Activated T-cell treated with anti-CD3 and anti-CD28 coated beads, Interleukin-2, amount 50 U/mL, for 24 hours (primary cell): ENCODE data around the gene PER3.
A peak's percentile ranks its signal among the peaks of the same experiment; 100 is the strongest.

ENCODE experiments used
- DNase-seq: peaks from one replicate; pipeline ENCODE4 v3.0.0-alpha.2; 2020
- H3K27ac Mint-ChIP-seq: 2 replicates; pipeline ENCODE4 v1.8.0; 2020; ENCODE audit warnings: mild to moderate bottlenecking, mixed read lengths
- H3K27me3 Mint-ChIP-seq: 2 replicates; pipeline ENCODE4 v1.8.0; 2020; ENCODE audit warnings: mixed read lengths
- H3K36me3 Mint-ChIP-seq: 2 replicates; pipeline ENCODE4 v1.8.0; 2020; ENCODE audit warnings: low read depth, mixed read lengths
- H3K4me1 Mint-ChIP-seq: 2 replicates; pipeline ENCODE4 v1.8.0; 2020; ENCODE audit warnings: low read depth, mixed read lengths
- H3K4me3 Mint-ChIP-seq: 2 replicates; pipeline ENCODE4 v1.8.0; 2020; ENCODE audit warnings: mild to moderate bottlenecking, moderate library complexity, mixed read lengths
- H3K9me3 Mint-ChIP-seq: 2 replicates; pipeline ENCODE4 v1.8.0; 2020; ENCODE audit warnings: mixed read lengths

PER3 gene

GRCh38 chr1:7862211-7863060 lies 78.3 kb downstream of the PER3 start:
- Mint-ChIP-seq H3K27me3 (no peaks in the 10 kb centered on the region), H3K4me3 (no peak overlapping the region), H3K36me3 (no peaks in the 10 kb centered on the region), H3K27ac (no peak overlapping the region), H3K9me3 (no peaks in the 10 kb centered on the region), H3K4me1 (no peaks in the 10 kb centered on the region)
- no peak for DNase-seq

GRCh38 chr1:7863756-7864328 lies 79.8 kb downstream of the PER3 start:
- no peak for DNase-seq
- Mint-ChIP-seq H3K27me3 (no peaks in the 10 kb centered on the region), H3K4me3 (no peak overlapping the region), H3K4me1 (no peaks in the 10 kb centered on the region), H3K27ac (no peak overlapping the region), H3K9me3 (no peaks in the 10 kb centered on the region), H3K36me3 (no peaks in the 10 kb centered on the region)

GRCh38 chr1:7865978-7866377 lies 81.9 kb downstream of the PER3 start:
- Mint-ChIP-seq H3K4me1 (no peaks in the 10 kb centered on the region), H3K27me3 (no peaks in the 10 kb centered on the region), H3K27ac (no peak overlapping the region), H3K36me3 (no peaks in the 10 kb centered on the region), H3K9me3 (no peaks in the 10 kb centered on the region), H3K4me3 (no peak overlapping the region)
- DNase-seq: no peak

GRCh38 chr1:7868070-7868780 lies 84.1 kb downstream of the PER3 start:
- DNase-seq: no peak
- H3K36me3 Mint-ChIP-seq: no peaks in the 10 kb centered on the region
- H3K4me1 Mint-ChIP-seq: no peaks in the 10 kb centered on the region
- no peak overlapping the region for H3K4me3 Mint-ChIP-seq
- H3K27ac Mint-ChIP-seq: no peak overlapping the region
- H3K9me3 Mint-ChIP-seq: no peaks in the 10 kb centered on the region
- H3K27me3 Mint-ChIP-seq: peaks cover 2% of the 10 kb centered on the region

- Mint-ChIP-seq H3K27me3 (peaks cover 3% of the 10 kb centered on the region), H3K36me3 (no peaks in the 10 kb centered on the region), H3K9me3 (no peaks in the 10 kb centered on the region), H3K27ac (no peak overlapping the region), H3K4me1 (no peaks in the 10 kb centered on the region), H3K4me3 (no peak overlapping the region)
- no peak for DNase-seq
Measured at GRCh38 chr1:7869136-7869920, 85.2 kb downstream of the PER3 start.

- Mint-ChIP-seq H3K4me1 (no peaks in the 10 kb centered on the region), H3K27me3 (peaks cover 6% of the 10 kb centered on the region), H3K27ac (no peak overlapping the region), H3K4me3 (no peak overlapping the region), H3K36me3 (no peaks in the 10 kb centered on the region), H3K9me3 (no peaks in the 10 kb centered on the region)
- DNase-seq: no peak
Measured at GRCh38 chr1:7871136-7871535, 87.0 kb downstream of the PER3 start.

GRCh38 chr1:7873801-7874795 lies 90.0 kb downstream of the PER3 start:
- Mint-ChIP-seq H3K4me3 (no peak overlapping the region), H3K36me3 (no peaks in the 10 kb centered on the region), H3K27me3 (peaks cover 8% of the 10 kb centered on the region), H3K4me1 (peaks cover 2% of the 10 kb centered on the region), H3K9me3 (peaks cover 7% of the 10 kb centered on the region), H3K27ac (no peak overlapping the region)
- no peak for DNase-seq

GRCh38 chr1:7878027-7878426 lies 93.9 kb downstream of the PER3 start:
- DNase-seq: no peak
- Mint-ChIP-seq H3K4me3 (no peak overlapping the region), H3K27ac (no peak overlapping the region), H3K9me3 (peaks cover 7% of the 10 kb centered on the region), H3K27me3 (peaks cover 8% of the 10 kb centered on the region), H3K4me1 (peaks cover 2% of the 10 kb centered on the region), H3K36me3 (no peaks in the 10 kb centered on the region)

GRCh38 chr1:7879228-7879627 lies 95.1 kb downstream of the PER3 start:
- Mint-ChIP-seq H3K9me3 (peaks cover 7% of the 10 kb centered on the region), H3K36me3 (no peaks in the 10 kb centered on the region), H3K27ac (no peak overlapping the region), H3K4me3 (no peak overlapping the region), H3K27me3 (peaks cover 7% of the 10 kb centered on the region), H3K4me1 (peaks cover 2% of the 10 kb centered on the region)
- no peak for DNase-seq

- Mint-ChIP-seq H3K4me3 (no peak overlapping the region), H3K4me1 (peaks cover 2% of the 10 kb centered on the region), H3K36me3 (no peaks in the 10 kb centered on the region), H3K27ac (no peak overlapping the region), H3K27me3 (peaks cover 40% of the 10 kb centered on the region), H3K9me3 (no peaks in the 10 kb centered on the region)
- DNase-seq: no peak
Measured at GRCh38 chr1:7884757-7885156, 100.7 kb downstream of the PER3 start.

- Mint-ChIP-seq H3K36me3 (no peaks in the 10 kb centered on the region), H3K27me3 (peaks cover 40% of the 10 kb centered on the region), H3K4me1 (peaks cover 2% of the 10 kb centered on the region), H3K4me3 (no peak overlapping the region), H3K27ac (no peak overlapping the region), H3K9me3 (no peaks in the 10 kb centered on the region)
- DNase-seq: peak; percentile 46
Measured at GRCh38 chr1:7885513-7886404, 101.7 kb downstream of the PER3 start.

- Mint-ChIP-seq H3K4me1 (peaks cover 2% of the 10 kb centered on the region), H3K4me3 (no peak overlapping the region), H3K27ac (no peak overlapping the region), H3K9me3 (no peaks in the 10 kb centered on the region), H3K27me3 (peaks cover 40% of the 10 kb centered on the region), H3K36me3 (no peaks in the 10 kb centered on the region)
- no peak for DNase-seq
Measured at GRCh38 chr1:7886405-7886745, 102.3 kb downstream of the PER3 start.
